ENCODE results near the gene BAZ2B.
"Not testable (repeated sequence)": the region's sequence is repeated elsewhere in the genome, so short reads cannot be mapped to it uniquely, and the experiment has no call there.

Gene BAZ2B

GRCh38 chr2:159633219-159633618, 16.9 kb upstream of the BAZ2B start:
- no peak for TF ChIP-seq CTCF (IDR thresholded peaks at IDR 0.05)
- Histone ChIP-seq H3K27ac (no peak overlapping the region), H3K4me3 (no peak overlapping the region)
- no peak for DNase-seq (ENCODE audit: low spot score)

- not testable (repeated sequence) for H3K4me3 ChIP-seq; H3K27ac ChIP-seq; DNase-seq (ENCODE audit: low spot score)
Observed at GRCh38 chr2:159625628-159626027, 9.3 kb upstream of the BAZ2B start.

GRCh38 chr2:159623436-159623835, 7.1 kb upstream of the BAZ2B start:
- Histone ChIP-seq H3K27ac (no peak overlapping the region), H3K4me3 (no peak overlapping the region)
- no peak for TF ChIP-seq CTCF (IDR thresholded peaks at IDR 0.05)
- no peak for DNase-seq (ENCODE audit: low spot score)

- DNase-seq (ENCODE audit: low spot score) = no peak
- no peak for TF ChIP-seq CTCF (IDR thresholded peaks at IDR 0.05)
- Histone ChIP-seq H3K27ac (no peak overlapping the region), H3K4me3 (no peak overlapping the region)
Observed at GRCh38 chr2:159622966-159623365, 6.6 kb upstream of the BAZ2B start.

- no peak overlapping the region for H3K27ac ChIP-seq
- TF ChIP-seq CTCF (IDR thresholded peaks at IDR 0.05) = no peak
- no peak for DNase-seq (ENCODE audit: low spot score)
- H3K4me3 ChIP-seq = no peak overlapping the region
Observed at GRCh38 chr2:159620796-159621195, 4.4 kb upstream of the BAZ2B start.

GRCh38 chr2:159617646-159618045, 1.3 kb upstream of the BAZ2B start:
- DNase-seq (ENCODE audit: low spot score) = no peak
- no peak for TF ChIP-seq CTCF (IDR thresholded peaks at IDR 0.05)

GRCh38 chr2:159617100-159617499, 752 bp upstream of the BAZ2B start:
- Histone ChIP-seq H3K4me3 (peak overlapping the region; percentile 94), H3K27ac (no peak overlapping the region)
- DNase-seq (ENCODE audit: low spot score) = no peak
- TF ChIP-seq CTCF (IDR thresholded peaks at IDR 0.05) = no peak

More at GRCh38 chr2:159617646-159618045, 1.3 kb upstream of the BAZ2B start:
- H3K4me3 ChIP-seq = no peak overlapping the region
- H3K27ac ChIP-seq = no peak overlapping the region
